Thoracic aorta (tissue), 2 donors: ENCODE measurements around the gene ZNF501. TPM values are rescaled to one million over a fixed set of nuclear protein-coding genes. Genes with fewer than 3 reads are reported as not detected.

Experiments
- ATAC-seq: fragments of 150-250 bp; one replicate; pipeline ENCODE4 v1.8.0; 2017; ENCODE audit warnings: low read depth; ENCODE audit not compliant: insufficient number of reproducible peaks, low FRiP score
- DNase-seq: peaks from one replicate; pipeline ENCODE4 v3.0.0-alpha.2; 2020; ENCODE audit warnings: low spot score
- H3K27ac ChIP-seq, 2 donors: fragments of 200-600 bp; sonication (generic); 1 replicate in 1 of 2; 2 replicates in 1 of 2; pipeline ENCODE4 v1.5.1; 2016; ENCODE audit warnings: mild to moderate bottlenecking in 2 of 2, moderate library complexity in 2 of 2
- H3K27me3 ChIP-seq: fragments of 200-600 bp; sonication (generic); replicated peaks from 2 replicates; pipeline ENCODE4 v1.6.0; 2016; ENCODE audit warnings: mild to moderate bottlenecking; ENCODE audit not compliant: insufficient read depth
- H3K36me3 ChIP-seq: fragments of 200-600 bp; sonication (generic); one replicate; pipeline ENCODE4 v1.5.1; 2016
- H3K4me1 ChIP-seq, 2 donors: fragments of 200-600 bp; sonication (generic); 1 replicate in 1 of 2; 2 replicates in 1 of 2; pipeline versions ENCODE4 v1.5.1 to v1.6.0; 2016; ENCODE audit warnings: low read depth in 2 of 2, mild to moderate bottlenecking in 1 of 2; ENCODE audit not compliant: control insufficient read depth in 1 of 2
- H3K4me3 ChIP-seq: fragments of 200-600 bp; sonication (generic); 2 replicates; pipeline ENCODE4 v1.5.1; 2016; ENCODE audit warnings: mild to moderate bottlenecking
- H3K9me3 ChIP-seq: fragments of 200-600 bp; sonication (generic); 2 replicates; pipeline ENCODE4 v1.5.1; 2016
- total RNA-seq, 2 donors: library from RNA; depleted of rRNA; stranded (reverse); fragments of >200 nt; gene quantifications; one replicate each; pipeline versions ENCODE4 v1.1.0 to v1.2.3, GENCODE V29; 2016
- TF ChIP-seq, protein P1 (sequence below): fragments of 200-600 bp; sonication (generic); IDR thresholded peaks from one replicate; pipeline ENCODE4 v1.5.1; 2019; ENCODE audit warnings: antibody characterized with exemption

The ZNF501 gene
- total RNA-seq, 2 donors from 2014 or later: 3.0 to 3.6 TPM

DNA sequence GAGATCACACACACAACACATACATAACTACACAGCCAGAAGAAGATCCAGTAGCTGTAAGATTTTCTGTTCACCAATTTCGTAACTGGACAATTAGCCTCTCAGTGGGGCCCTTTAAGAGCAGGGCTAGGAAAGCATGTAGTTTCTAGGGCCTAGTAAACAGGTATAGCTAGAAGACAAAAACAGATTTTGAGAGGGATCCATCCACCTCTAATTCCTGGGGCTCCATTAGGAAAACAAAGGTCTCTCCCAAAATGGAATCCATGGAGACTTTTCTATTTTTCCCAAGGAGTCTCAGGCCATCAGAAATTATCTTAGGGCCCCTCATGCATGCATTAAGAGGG lies 42.6 kb downstream of the ZNF501 start:
- TF ChIP-seq, protein P1, sequence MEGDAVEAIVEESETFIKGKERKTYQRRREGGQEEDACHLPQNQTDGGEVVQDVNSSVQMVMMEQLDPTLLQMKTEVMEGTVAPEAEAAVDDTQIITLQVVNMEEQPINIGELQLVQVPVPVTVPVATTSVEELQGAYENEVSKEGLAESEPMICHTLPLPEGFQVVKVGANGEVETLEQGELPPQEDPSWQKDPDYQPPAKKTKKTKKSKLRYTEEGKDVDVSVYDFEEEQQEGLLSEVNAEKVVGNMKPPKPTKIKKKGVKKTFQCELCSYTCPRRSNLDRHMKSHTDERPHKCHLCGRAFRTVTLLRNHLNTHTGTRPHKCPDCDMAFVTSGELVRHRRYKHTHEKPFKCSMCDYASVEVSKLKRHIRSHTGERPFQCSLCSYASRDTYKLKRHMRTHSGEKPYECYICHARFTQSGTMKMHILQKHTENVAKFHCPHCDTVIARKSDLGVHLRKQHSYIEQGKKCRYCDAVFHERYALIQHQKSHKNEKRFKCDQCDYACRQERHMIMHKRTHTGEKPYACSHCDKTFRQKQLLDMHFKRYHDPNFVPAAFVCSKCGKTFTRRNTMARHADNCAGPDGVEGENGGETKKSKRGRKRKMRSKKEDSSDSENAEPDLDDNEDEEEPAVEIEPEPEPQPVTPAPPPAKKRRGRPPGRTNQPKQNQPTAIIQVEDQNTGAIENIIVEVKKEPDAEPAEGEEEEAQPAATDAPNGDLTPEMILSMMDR: no peak
- Histone ChIP-seq H3K27ac (no peak overlapping the region), H3K9me3 (peaks cover 11% of the 10 kb centered on the region), H3K36me3 (no peaks in the 10 kb centered on the region), H3K4me1 (no peaks in the 10 kb centered on the region), H3K27me3 (no peaks in the 10 kb centered on the region), H3K4me3 (no peak overlapping the region)
- no peak for ATAC-seq
- no peak for DNase-seq

DNA sequence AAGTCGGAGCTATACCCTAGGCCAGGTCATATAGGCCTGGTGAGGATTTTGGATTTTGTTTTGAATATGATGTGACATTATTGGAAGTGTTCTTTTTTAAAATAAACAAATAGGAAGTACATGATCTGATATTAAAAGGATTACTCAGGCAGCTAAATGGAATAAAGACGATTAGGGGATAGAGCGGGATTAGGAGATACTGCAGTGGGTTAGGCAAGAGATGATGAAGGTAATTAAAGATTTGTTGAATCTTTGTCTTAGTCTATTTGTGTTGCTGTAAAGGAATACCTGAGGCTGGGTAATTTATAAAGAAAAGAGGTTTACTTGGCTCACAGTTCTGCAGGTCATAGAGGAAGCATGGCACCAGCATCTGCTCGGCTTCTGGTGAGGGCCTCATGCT lies 53.5 kb downstream of the ZNF501 start:
- H3K27me3 ChIP-seq: no peaks in the 10 kb centered on the region
- no peaks in the 10 kb centered on the region for H3K9me3 ChIP-seq
- ATAC-seq (no peak), DNase-seq (no peak)
- H3K27ac ChIP-seq: no peak overlapping the region
- H3K4me3 ChIP-seq: no peak overlapping the region
- H3K36me3 ChIP-seq: no peaks in the 10 kb centered on the region
- TF ChIP-seq, protein P1: no peak
- no peaks in the 10 kb centered on the region for H3K4me1 ChIP-seq

Other genes with a start within 250 kb of the ZNF501 start
- 1 to 10 TPM; 2.5 to 5.4 TPM for gene ZKSCAN7, start 174.4 kb upstream of the ZNF501 start, total RNA-seq
- gene ZNF660, start 144.7 kb upstream of the ZNF501 start, total RNA-seq: 1 to 10 TPM; 3.8 to 6.4 TPM
- 10 to 100 TPM in 1 of 2 donors, 1 to 10 TPM in 1; 9.6 to 20.0 TPM for gene ZNF197, start 104.6 kb upstream of the ZNF501 start, total RNA-seq
- gene ZNF35, start 80.9 kb upstream of the ZNF501 start, total RNA-seq: 10 to 100 TPM in 1 of 2 donors, 1 to 10 TPM in 1; 6.6 to 28.1 TPM
- gene ZNF502, start 17.0 kb upstream of the ZNF501 start, total RNA-seq: 1 to 10 TPM; 3.7 to 4.5 TPM
- 10 to 100 TPM; 16.9 to 28.9 TPM for gene KIAA1143, start 32.0 kb downstream of the ZNF501 start, total RNA-seq
- gene KIF15, start 32.2 kb downstream of the ZNF501 start, total RNA-seq: 1 to 10 TPM in 1 of 2 donors, under 1 TPM in 1; 0.42 to 2.4 TPM
- 10 to 100 TPM in 1 of 2 donors, 1 to 10 TPM in 1; 3.0 to 22.7 TPM for gene TMEM42, start 132.3 kb downstream of the ZNF501 start, total RNA-seq
- gene TGM4, start 145.0 kb downstream of the ZNF501 start, total RNA-seq: not detected
- gene ZDHHC3, start 246.5 kb downstream of the ZNF501 start, total RNA-seq: 10 to 100 TPM; 70.8 to 72.3 TPM
- 10 to 100 TPM; 43.3 to 45.9 TPM for gene EXOSC7, start 246.6 kb downstream of the ZNF501 start, total RNA-seq